Left ventricle myocardium inferior (tissue), 1 donor: Measurements from ENCODE around the gene TTC29. TPM values are rescaled to one million over a fixed set of nuclear protein-coding genes. Genes with fewer than 3 reads are reported as not detected.
A peak's percentile ranks its signal among the peaks of the same experiment; 100 is the strongest.

Source experiments
- DNase-seq: peaks from one replicate; pipeline ENCODE4 v3.0.0-alpha.2; 2020
- H3K27ac ChIP-seq: fragments of 200-600 bp; replicated peaks from 2 replicates; pipeline ENCODE4 v1.8.0; 2021
- H3K27me3 ChIP-seq: fragments of 200-600 bp; 2 replicates; pipeline ENCODE4 v1.8.0; 2021; ENCODE audit warnings: low read depth
- H3K36me3 ChIP-seq: fragments of 200-600 bp; 2 replicates; pipeline ENCODE4 v1.8.0; 2021
- H3K4me1 ChIP-seq: fragments of 200-600 bp; 2 replicates; pipeline ENCODE4 v1.8.0; 2021
- H3K4me3 ChIP-seq: fragments of 200-600 bp; 2 replicates; pipeline ENCODE4 v1.8.0; 2021; ENCODE audit warnings: mild to moderate bottlenecking, moderate library complexity
- H3K9me3 ChIP-seq: fragments of 200-600 bp; replicated peaks from 2 replicates; pipeline ENCODE4 v1.8.0; 2021
- CTCF ChIP-seq: fragments of 200-600 bp; IDR thresholded peaks from 2 replicates; pipeline ENCODE4 v1.8.0; 2021; ENCODE audit warnings: antibody characterized with exemption, mild to moderate bottlenecking, borderline replicate concordance
- intact Hi-C: fragments of 100-400 bp; cut with micrococcal nuclease; formaldehyde crosslinking; loops from one replicate; pipeline ENCODE4 v1.11.0; 2022
- total RNA-seq: library from RNA; stranded (reverse); fragmentation: NEBNext Ultra II Directional; extraction: Animal tissue kit (Norgen Biotek cat#: 25700); gene quantifications from one replicate; pipeline ENCODE4 v1.2.1, GENCODE V29; 2021
- donor health status: DM: no; HTN: yes; CAD: no; lungs with severe emphysema.

Gene TTC29
- total RNA-seq, 1 donor from 2014 or later, result not detected

GRCh38 chr4:146927695-146928094 is 18.0 kb downstream of the TTC29 start:
- H3K27ac ChIP-seq, result no peak overlapping the region
- H3K36me3 ChIP-seq, result no peaks in the 10 kb centered on the region
- intact Hi-C loops, result no loop called here
- TF ChIP-seq CTCF, result no peak
- H3K9me3 ChIP-seq, result no peaks in the 10 kb centered on the region
- no peak for DNase-seq
- no peaks in the 10 kb centered on the region for H3K4me1 ChIP-seq
- no peaks in the 10 kb centered on the region for H3K27me3 ChIP-seq
- no peak overlapping the region for H3K4me3 ChIP-seq

GRCh38 chr4:146916479-146917076 is 29.1 kb downstream of the TTC29 start:
- Histone ChIP-seq H3K4me3 (no peak overlapping the region), H3K4me1 (no peaks in the 10 kb centered on the region), H3K27ac (no peak overlapping the region), H3K36me3 (no peaks in the 10 kb centered on the region), H3K9me3 (no peaks in the 10 kb centered on the region), H3K27me3 (peaks cover 35% of the 10 kb centered on the region)
- no peak for DNase-seq
- peak; percentile 84 for TF ChIP-seq CTCF
- intact Hi-C loops, result no loop called here

GRCh38 chr4:146915132-146915531 is 30.5 kb downstream of the TTC29 start:
- Histone ChIP-seq H3K36me3 (no peaks in the 10 kb centered on the region), H3K27ac (no peak overlapping the region), H3K27me3 (peaks cover 25% of the 10 kb centered on the region), H3K9me3 (no peaks in the 10 kb centered on the region), H3K4me1 (no peaks in the 10 kb centered on the region), H3K4me3 (no peak overlapping the region)
- DNase-seq, result no peak
- TF ChIP-seq CTCF, result no peak
- intact Hi-C loops, result no loop called here

GRCh38 chr4:146900295-146900694 is 45.4 kb downstream of the TTC29 start:
- intact Hi-C loops, result no loop called here
- Histone ChIP-seq H3K36me3 (no peaks in the 10 kb centered on the region), H3K9me3 (no peaks in the 10 kb centered on the region), H3K4me1 (no peaks in the 10 kb centered on the region), H3K27ac (no peak overlapping the region), H3K4me3 (no peak overlapping the region), H3K27me3 (peaks cover 25% of the 10 kb centered on the region)
- no peak for DNase-seq
- no peak for TF ChIP-seq CTCF

- H3K27me3 ChIP-seq, result peaks cover 4% of the 10 kb centered on the region
- no peaks in the 10 kb centered on the region for H3K36me3 ChIP-seq
- no peak for TF ChIP-seq CTCF
- H3K9me3 ChIP-seq, result no peaks in the 10 kb centered on the region
- no peak overlapping the region for H3K27ac ChIP-seq
- intact Hi-C loops, result no loop called here
- H3K4me3 ChIP-seq, result no peak overlapping the region
- H3K4me1 ChIP-seq, result no peaks in the 10 kb centered on the region
- DNase-seq, result no peak
These were observed 55.4 kb downstream of the TTC29 start for GRCh38 chr4:146890301-146890700.

- no peaks in the 10 kb centered on the region for H3K27me3 ChIP-seq
- no peak for DNase-seq
- TF ChIP-seq CTCF, result no peak
- H3K4me3 ChIP-seq, result no peak overlapping the region
- no peaks in the 10 kb centered on the region for H3K4me1 ChIP-seq
- intact Hi-C loops, result no loop called here
- H3K36me3 ChIP-seq, result no peaks in the 10 kb centered on the region
- H3K9me3 ChIP-seq, result no peaks in the 10 kb centered on the region
- no peak overlapping the region for H3K27ac ChIP-seq
These were observed 62.6 kb downstream of the TTC29 start for GRCh38 chr4:146883070-146883469.
